ENCODE measurements around the gene PDE7B.

PDE7B gene

GRCh38 chr6:136226027-136226673, 374.6 kb downstream of the PDE7B start (continued):
- TF ChIP-seq PATZ1 (tag by site-specific recombination; IDR thresholded peaks at IDR 0.05) (no peak), KLF17 (tag by site-specific recombination; IDR thresholded peaks at IDR 0.05) (no peak), PRDM2 (tag by site-specific recombination; IDR thresholded peaks at IDR 0.05; ENCODE audit: borderline replicate concordance) (no peak), ZNF366 (tag by site-specific recombination; conservative IDR thresholded peaks at IDR 0.05) (0 out of 2 replicates have a peak, but pooled peaks have one; percentile 6), ZBTB17 (tag by site-specific recombination; IDR thresholded peaks at IDR 0.05) (no peak), KLF16 (tag by site-specific recombination; IDR thresholded peaks at IDR 0.05) (no peak), ZNF26 (tag by site-specific recombination; IDR thresholded peaks at IDR 0.05) (no peak), ZNF701 (tag by site-specific recombination; IDR thresholded peaks at IDR 0.05) (no peak), ZNF155 (tag by site-specific recombination; IDR thresholded peaks at IDR 0.05) (no peak), ZNF350 (tag by site-specific recombination; IDR thresholded peaks at IDR 0.05) (no peak), ZNF221 (tag by site-specific recombination; IDR thresholded peaks at IDR 0.05; ENCODE audit: borderline replicate concordance) (no peak), ZNF114 (tag by site-specific recombination; IDR thresholded peaks at IDR 0.05) (no peak), ZNF37A (tag by site-specific recombination; IDR thresholded peaks at IDR 0.05) (no peak), ZFP69B (tag by site-specific recombination; IDR thresholded peaks at IDR 0.05) (no peak), ZBTB11 (tag by site-specific recombination; conservative IDR thresholded peaks at IDR 0.05; ENCODE audit: low read depth) (no peak), SCRT1 (tag by site-specific recombination; IDR thresholded peaks at IDR 0.05; ENCODE audit: borderline replicate concordance) (peak; percentile 78; the same call in 1 of the 2 replicates), OVOL3 (tag by site-specific recombination; IDR thresholded peaks at IDR 0.05) (no peak), REST (tag by site-specific recombination; IDR thresholded peaks at IDR 0.05) (no peak), ZFP3 (tag by site-specific recombination; IDR thresholded peaks at IDR 0.05; ENCODE audit: low read depth) (no peak), ZNF555 (tag by site-specific recombination; conservative IDR thresholded peaks at IDR 0.05) (no peak), SCRT2 (tag by site-specific recombination; IDR thresholded peaks at IDR 0.05) (peak; percentile 99), MEIS1 (CRISPR knock-in tag; IDR thresholded peaks at IDR 0.05; ENCODE audit: borderline replicate concordance) (no peak)

Data from HEK293 (cell line).